Fibroblast of gingiva (primary cell): ENCODE data around the gene COMMD9.

ENCODE experiments used
- DNase-seq: peaks from one replicate; pipeline ENCODE4 v3.0.0-alpha.2; 2011; ENCODE audit warnings: low read depth

COMMD9 gene

DNA sequence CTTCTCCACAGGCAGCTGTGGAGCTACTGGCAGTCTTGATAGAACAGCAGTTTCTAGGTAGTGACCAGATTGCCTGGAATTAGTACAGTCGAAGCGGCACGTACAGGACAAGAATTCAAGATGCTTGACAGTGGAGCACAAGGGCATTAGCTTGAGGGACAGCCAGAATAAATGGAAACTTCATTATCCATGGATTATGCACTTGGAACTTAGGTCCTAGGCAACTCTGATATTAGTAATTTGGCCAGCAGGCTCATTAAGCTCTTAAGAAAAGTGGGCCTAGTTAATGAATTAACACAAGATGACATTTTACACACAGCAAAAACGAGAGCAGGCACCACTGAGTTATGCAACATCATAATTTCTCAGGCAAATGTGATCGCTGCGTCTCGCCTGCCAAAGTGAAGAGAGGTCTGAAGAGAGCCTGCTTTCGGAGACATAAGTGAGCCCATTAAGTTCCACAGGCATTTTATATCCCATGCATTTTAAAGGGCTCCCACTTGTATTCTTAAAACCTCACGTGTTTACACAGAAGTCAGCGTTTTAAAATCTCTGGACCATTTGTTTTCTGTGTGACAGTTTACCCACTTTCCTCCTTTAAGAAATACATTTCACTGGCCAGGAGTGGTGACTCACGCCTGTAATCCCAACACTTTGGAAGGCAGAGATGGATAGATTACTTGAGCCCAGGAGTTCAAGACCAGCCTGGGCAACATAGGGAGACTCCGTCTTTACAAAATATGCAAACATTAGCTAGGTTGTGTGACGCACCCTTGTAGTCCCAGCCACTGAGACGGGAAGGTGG lies 66.2 kb downstream of the COMMD9 start:
- DNase-seq, result peak; percentile 42
